Measurements from ENCODE around the gene TNNC2. TPM values are rescaled to one million over a fixed set of nuclear protein-coding genes. Genes with fewer than 3 reads are reported as not detected.

The TNNC2 gene
- total and polyA plus RNA-seq, 2 of the 13 experiments (the other 11 are each of a cell fraction or from before 2014, with no cell fraction given): 1.8 to 4.7 TPM

- TF ChIP-seq PAXIP1 (CRISPR knock-in tag; conservative IDR thresholded peaks at IDR 0.05) (peak; percentile 32), PRMT3 (CRISPR knock-in tag; IDR thresholded peaks at IDR 0.05; ENCODE audit: borderline replicate concordance, low read depth) (no peak), ZNF749 (CRISPR knock-in tag; IDR thresholded peaks at IDR 0.05; ENCODE audit: borderline replicate concordance) (peak; percentile 53), ZNF761 (CRISPR knock-in tag; conservative IDR thresholded peaks at IDR 0.05) (peak; percentile 30; the same call in 1 of the 2 replicates), HDAC2 (CRISPR knock-in tag; IDR thresholded peaks at IDR 0.05) (no peak; the same call in none of the 2 replicates), PRDM4 (CRISPR knock-in tag; IDR thresholded peaks at IDR 0.05; ENCODE audit: borderline replicate concordance) (no peak), ZNF383 (CRISPR knock-in tag; IDR thresholded peaks at IDR 0.05; ENCODE audit: borderline replicate concordance) (peak; percentile 35; the same call in 1 of the 2 replicates), ZNF598 (CRISPR knock-in tag; IDR thresholded peaks at IDR 0.05; ENCODE audit: borderline replicate concordance) (no peak), ZBTB2 (CRISPR knock-in tag; IDR thresholded peaks at IDR 0.05; ENCODE audit: low read depth) (0 out of 2 replicates have a peak, but pooled peaks have one; percentile 15), ZNF441 (CRISPR knock-in tag; IDR thresholded peaks at IDR 0.05; ENCODE audit: borderline replicate concordance) (0 out of 2 replicates have a peak, but pooled peaks have one; percentile 8), RBM22 (optimal IDR thresholded peaks at IDR 0.05; ENCODE audit: low read length) (peak; percentile 32), HNRNPK (IDR thresholded peaks at IDR 0.05; ENCODE audit: low read depth, low read length, poor library complexity, severe bottlenecking) (peak; percentile 70), THAP9 (CRISPR knock-in tag; IDR thresholded peaks at IDR 0.05; ENCODE audit: borderline replicate concordance) (no peak; the same call in 1 of the 2 replicates)
These were observed 6.1 kb upstream of the TNNC2 start, which contains the start of gene SNX21 (continued) for GRCh38 chr20:45833030-45833882.
